ENCODE data around the gene IFT80.

The IFT80 gene

DNA sequence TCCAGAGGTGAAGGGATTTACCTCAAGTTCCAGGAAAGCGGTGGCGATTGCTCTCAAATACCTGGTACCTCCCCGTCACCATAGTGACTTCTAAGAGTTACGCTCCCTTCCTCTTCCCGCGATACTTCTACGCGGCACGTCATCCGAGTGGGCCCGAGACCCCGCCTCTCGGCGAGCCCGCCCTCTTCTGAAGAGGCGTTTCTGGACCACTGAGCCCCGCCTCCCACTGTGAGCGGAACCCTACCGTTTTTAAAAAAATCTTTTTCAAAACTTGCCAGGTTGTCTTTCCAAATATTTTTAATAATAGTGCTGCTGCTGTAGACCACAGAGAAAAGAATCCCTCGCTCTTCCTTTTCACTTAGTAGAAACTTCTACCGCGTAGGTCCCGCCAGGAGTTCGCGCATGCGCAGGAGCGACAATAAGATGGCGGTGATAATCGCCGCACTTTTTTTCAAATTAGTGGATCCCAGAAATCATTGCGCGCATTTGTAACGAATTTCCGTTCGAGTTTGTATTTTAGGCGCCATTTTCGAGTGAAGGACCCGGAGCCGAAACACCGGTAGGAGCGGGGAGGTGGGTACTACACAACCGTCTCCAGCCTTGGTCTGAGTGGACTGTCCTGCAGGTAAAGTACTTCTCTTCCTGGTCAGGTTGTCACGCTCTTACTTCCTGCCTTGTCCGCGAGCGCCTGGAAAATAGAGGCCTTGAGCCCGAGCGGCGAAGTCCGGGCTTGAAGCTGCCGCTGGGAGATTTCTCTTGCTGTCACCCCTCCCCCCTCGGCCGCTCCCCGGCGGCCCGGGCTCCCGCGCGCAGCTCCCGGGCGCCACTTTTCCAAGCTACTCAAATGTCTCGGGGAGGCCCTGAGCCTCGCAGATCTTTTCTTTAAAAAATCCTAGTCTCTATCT is at the start of gene IFT80, which contains the start of gene SMC4:
Gene IFT80, minus strand, starts transcription at position 101 of the 905 bp plus-strand sequence. CDS start 14,625 bp downstream, outside the sequence.
Gene SMC4, plus strand, starts transcription at position 526 of the 905 bp plus-strand sequence. CDS start 1,177 bp downstream, outside the sequence.
- peak; percentile 56 for DNase-seq

DNA sequence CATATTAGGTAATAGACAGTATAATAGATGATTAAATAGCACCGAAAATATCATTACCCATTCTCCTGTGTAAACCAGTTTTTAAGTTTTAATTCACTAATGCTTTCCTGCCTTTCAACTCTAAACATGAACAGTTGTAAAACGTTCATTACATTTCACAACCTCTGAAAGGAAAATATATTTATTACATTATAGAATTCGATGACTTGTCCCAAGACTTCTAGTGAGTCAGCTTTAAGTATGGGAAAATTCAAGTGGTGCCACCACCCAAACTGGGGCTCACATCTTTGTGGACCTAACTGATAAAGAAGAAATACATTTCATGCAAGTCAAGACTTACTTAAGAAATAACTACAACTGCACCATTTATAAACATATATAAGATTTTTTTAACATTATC is 48.5 kb upstream of the IFT80 start:
- no peak for DNase-seq

DNA sequence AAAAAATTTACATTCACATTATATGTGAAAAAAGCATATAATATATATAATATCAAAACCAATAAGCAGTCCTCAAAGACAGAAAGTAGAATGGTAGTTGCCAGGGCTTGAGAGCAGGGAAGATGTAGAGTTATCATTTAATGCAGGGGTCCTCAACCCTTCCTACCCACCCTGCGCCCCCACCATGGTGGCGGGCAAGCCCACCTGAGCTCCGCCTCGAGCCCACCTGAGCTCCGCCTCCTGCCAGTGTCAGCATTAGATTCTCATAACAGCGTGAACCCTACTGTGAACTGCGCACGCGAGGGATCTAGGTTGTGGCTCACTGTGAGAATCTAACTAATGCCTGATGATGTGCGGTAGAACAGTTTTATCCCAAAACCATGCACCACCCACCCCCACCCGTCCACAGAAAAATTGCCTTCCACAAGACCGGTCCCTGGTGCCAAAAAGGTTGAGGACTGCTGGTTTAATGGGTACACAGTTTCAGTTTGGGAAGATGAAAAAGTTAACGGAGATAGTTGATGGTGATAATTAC is 47.6 kb upstream of the IFT80 start:
- no peak for DNase-seq

GRCh38 chr3:160445854-160446253 is 46.8 kb upstream of the IFT80 start:
- no peak for DNase-seq

- no peak for DNase-seq
Observed at GRCh38 chr3:160444411-160444810, 45.4 kb upstream of the IFT80 start.

- no peak for DNase-seq
Observed at GRCh38 chr3:160440687-160441086, 41.7 kb upstream of the IFT80 start.

DNA sequence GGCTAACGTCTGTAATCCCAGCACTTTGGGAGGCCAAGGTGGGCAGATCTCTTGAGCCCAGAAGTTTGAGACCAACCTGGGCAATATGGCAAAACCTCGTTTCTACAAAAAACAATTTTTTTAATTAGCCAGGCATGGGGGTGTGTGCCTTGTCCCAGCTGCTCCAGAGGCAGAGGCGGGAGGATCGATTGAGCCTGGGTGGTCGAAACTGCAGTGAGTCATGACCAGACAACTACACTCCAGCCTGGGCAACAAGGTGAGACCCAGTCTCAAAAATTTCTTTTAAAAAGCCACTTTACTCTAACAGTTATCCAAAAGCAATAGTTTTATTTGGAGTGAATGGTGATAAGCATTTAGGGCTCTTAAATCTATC is 38.0 kb upstream of the IFT80 start:
- no peak for DNase-seq

DNA sequence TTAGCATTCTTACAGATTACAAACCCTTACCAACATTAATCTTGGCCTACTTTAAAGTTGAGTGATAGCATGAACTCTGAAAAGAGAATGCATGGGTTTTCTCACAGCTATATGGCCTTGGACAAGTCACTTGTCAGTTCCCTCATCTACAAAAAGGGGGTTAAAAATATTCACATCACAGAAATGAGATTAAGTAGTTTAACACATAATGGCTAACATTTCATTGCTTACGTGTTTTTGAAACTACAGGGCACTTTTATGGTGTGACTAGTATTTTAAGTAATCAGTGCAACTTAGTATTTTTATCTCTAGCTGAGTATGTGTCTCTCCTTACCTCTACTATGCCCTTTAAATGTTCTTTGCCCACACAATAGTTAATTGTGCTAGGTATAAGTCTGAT is 36.7 kb upstream of the IFT80 start:
- DNase-seq: no peak

DNA sequence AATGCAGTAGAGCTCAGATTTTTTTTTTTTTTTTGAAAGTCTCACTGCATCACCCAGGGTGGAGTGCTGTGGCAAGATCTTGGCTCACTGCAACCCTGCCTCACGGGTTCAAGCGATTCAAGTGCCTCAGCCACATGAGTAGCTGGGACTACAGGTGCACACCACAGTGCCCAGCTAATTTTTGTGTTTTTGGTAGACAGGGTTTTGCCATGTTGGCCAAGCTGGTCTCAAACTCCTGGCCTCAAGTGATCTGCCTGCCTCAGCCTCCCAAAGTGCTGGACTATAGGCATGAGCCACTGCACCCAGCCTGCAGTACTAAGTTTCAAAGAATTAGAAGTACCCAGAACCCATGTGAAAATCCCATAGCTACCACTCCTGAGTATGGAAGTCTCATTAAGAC is 36.1 kb upstream of the IFT80 start:
- no peak for DNase-seq

GRCh38 chr3:160434071-160434470 is 35.0 kb upstream of the IFT80 start:
- DNase-seq: no peak

- no peak for DNase-seq
Observed at GRCh38 chr3:160427832-160428424, 28.9 kb upstream of the IFT80 start.

GRCh38 chr3:160417311-160417710 is 18.3 kb upstream of the IFT80 start:
- DNase-seq: no peak

GRCh38 chr3:160413613-160414248 is 14.7 kb upstream of the IFT80 start:
- peak; percentile 24 for DNase-seq

- no peak for DNase-seq
Observed at GRCh38 chr3:160412477-160412876, 13.5 kb upstream of the IFT80 start.

GRCh38 chr3:160409812-160410610 is 11.0 kb upstream of the IFT80 start:
- no peak for DNase-seq

DNA sequence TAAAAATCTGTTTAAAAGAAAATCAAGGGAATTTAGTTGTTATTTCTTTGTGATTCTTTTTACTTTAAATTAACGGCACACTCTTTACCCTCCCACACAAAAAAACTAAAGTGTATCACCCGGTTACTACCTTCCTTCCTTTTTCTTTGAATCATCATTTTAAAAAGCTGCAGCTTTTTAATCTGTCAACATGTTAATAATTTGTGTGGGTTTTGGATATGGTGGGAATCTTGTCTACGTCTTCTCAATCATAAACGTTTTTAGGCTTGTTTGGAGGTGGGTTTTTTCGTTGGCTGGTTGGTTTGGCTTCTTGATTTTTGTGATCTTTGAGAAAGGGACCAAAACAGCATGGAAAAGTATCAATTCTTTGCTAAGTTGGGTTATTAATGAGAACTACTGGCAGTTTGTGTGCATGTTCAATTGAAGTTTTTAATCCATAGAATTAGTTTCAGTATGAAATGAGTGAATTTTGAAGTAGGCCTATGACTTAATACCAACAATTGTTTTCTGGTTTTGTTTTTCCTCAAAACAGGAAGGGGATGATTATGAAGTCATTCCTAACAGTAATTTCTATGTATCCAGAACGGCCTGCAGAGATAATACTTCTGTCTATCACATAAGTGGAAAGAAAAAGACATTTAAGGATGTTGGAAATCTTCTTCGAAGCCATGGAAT is 4.9 kb upstream of the IFT80 start:
- DNase-seq: no peak

DNA sequence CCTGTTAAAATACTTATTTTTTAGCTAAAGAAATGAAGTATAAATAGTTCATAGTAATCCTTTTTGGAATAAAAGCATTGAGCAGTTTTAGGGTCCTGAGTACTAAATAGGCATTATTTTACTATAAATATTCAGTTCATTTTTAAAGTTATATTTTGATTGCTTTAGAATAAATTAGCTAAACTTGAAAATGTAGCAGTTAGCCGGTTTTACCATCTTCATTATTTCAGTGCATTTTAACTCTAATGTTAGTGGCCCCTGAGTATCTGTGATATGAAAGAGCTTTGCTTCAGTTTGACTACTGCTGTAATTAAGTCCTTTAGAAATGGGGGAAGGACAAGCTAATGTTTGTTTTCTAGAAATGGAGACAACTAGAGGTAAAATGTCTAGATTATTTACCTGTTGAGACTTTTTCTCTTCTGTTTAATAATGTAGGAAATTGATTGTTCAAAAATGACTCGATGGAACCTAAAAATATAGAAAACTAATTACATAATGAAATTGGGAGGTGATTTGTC is 4.1 kb upstream of the IFT80 start:
- DNase-seq: no peak

DNA sequence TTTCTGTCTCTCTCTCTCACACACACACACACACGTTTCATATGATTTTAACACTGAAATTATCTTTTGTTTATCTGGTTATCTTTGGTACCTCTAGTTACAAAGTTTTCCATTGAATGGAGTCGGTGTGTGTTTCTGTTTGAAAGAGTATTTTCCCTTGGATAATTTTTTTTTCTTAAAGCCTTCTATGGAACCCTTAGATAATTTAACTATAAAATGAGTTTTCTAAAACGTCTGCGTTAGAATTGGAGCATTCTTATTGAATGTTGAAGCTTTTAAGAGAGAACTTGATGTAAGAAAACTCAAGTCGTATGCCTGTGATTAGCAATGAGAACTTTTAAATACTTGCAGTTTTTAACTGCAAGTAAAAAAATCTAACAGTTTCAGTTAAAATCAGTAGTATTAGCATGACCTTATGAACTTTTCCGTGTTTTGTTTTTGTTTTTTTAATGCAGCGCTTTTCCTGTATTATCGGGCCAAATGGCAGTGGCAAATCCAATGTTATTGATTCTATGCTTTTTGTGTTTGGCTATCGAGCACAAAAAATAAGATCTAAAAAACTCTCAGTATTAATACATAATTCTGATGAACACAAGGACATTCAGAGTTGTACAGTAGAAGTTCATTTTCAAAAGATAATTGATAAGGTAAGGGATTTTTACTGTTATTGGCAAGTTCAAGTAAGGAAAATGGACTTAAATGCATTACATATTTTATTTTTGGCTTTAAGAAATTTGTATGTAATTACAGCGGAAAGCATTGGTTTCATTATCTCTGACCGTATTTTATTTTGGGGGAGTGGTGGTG is 3.4 kb upstream of the IFT80 start:
- DNase-seq: no peak

DNA sequence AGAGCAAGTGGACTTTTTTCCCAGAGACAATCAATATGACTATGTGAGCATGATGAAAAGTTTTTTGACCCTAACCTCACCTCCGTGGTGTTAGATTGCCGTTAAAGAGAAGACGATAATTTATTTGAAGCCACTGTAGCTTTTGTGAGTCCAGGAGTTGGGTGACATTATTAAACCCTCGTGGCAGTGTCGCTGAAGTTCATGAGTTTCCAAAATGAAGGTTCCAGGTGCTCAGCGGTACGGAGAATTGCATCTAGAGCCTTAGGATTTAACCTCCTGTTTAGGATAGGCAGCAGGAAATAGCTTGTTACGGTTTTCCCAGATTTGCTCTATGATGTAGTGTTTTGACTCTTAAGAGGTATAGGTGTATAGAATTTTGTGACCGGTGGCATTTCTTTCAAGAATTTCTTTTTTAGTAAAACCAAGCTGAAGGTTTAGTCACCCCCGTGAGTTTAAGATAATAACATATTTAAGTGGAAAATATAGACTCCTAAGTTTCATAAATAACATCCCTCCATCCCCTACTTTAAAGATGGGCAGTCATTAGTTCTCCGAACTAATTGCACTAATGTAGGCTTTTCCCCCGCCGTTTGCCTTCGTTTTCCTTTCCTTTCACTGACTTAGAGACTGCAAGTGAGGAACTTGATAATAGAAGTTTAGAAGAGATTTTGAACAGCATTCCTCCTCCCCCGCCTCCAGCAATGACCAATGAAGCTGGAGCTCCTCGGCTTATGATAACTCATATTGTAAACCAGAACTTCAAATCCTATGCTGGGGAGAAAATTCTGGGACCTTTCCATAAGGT is 2.5 kb upstream of the IFT80 start:
- no peak for DNase-seq

GRCh38 chr3:160400702-160401150 is 1.7 kb upstream of the IFT80 start:
- DNase-seq: no peak

Measured in SIG-M5 (cell line).